Measurements from ENCODE around the gene HLF. TPM values are rescaled to one million over a fixed set of nuclear protein-coding genes. Genes with fewer than 3 reads are reported as not detected.

The HLF gene
- total RNA-seq: 0.51 and 0.65 TPM in 2 replicates
- long read RNA-seq: 0 reads

- Mint-ChIP-seq H3K27me3 (ENCODE audit: unreplicated experiment) (peaks cover 83% of the 10 kb centered on the region), H3K4me3 (ENCODE audit: unreplicated experiment) (peak within 1 kb of the TSS; percentile 73), H3K9me3 (ENCODE audit: unreplicated experiment) (peaks cover 8% of the 10 kb centered on the region), H3K36me3 (ENCODE audit: unreplicated experiment) (peaks cover 2% of the 10 kb centered on the region), H3K27ac (ENCODE audit: unreplicated experiment) (no peak within 1 kb of the TSS), H3K4me1 (ENCODE audit: unreplicated experiment) (peaks cover 9% of the 10 kb centered on the region)
- no peak for TF ChIP-seq CTCF (IDR thresholded peaks at IDR 0.05)
- DNase-seq (ENCODE audit: extremely low spot score, unreplicated experiment): no peak
These were observed at the start of gene HLF for GRCh38 chr17:55264645-55265298. HLF (plus strand) TSS chr17:55264960; CDS start chr17:55265485, 525 bp downstream.

GRCh38 chr17:55215711-55216110, 49.0 kb upstream of the HLF start:
- H3K4me1 Mint-ChIP-seq (ENCODE audit: unreplicated experiment): no peaks in the 10 kb centered on the region
- H3K27me3 Mint-ChIP-seq (ENCODE audit: unreplicated experiment): no peaks in the 10 kb centered on the region
- no peaks in the 10 kb centered on the region for H3K9me3 Mint-ChIP-seq (ENCODE audit: unreplicated experiment)
- no peak for DNase-seq (ENCODE audit: extremely low spot score, unreplicated experiment)
- no peak overlapping the region for H3K27ac Mint-ChIP-seq (ENCODE audit: unreplicated experiment)
- H3K36me3 Mint-ChIP-seq (ENCODE audit: unreplicated experiment): no peaks in the 10 kb centered on the region
- TF ChIP-seq CTCF (IDR thresholded peaks at IDR 0.05): no peak
- H3K4me3 Mint-ChIP-seq (ENCODE audit: unreplicated experiment): no peak overlapping the region

- no peak for DNase-seq (ENCODE audit: extremely low spot score, unreplicated experiment)
- Mint-ChIP-seq H3K27ac (ENCODE audit: unreplicated experiment) (no peak overlapping the region), H3K4me3 (ENCODE audit: unreplicated experiment) (no peak overlapping the region), H3K9me3 (ENCODE audit: unreplicated experiment) (no peaks in the 10 kb centered on the region), H3K27me3 (ENCODE audit: unreplicated experiment) (no peaks in the 10 kb centered on the region), H3K4me1 (ENCODE audit: unreplicated experiment) (no peaks in the 10 kb centered on the region), H3K36me3 (ENCODE audit: unreplicated experiment) (no peaks in the 10 kb centered on the region)
- TF ChIP-seq CTCF (IDR thresholded peaks at IDR 0.05): no peak
These were observed 47.9 kb upstream of the HLF start for GRCh38 chr17:55216888-55217287.

GRCh38 chr17:55219459-55219858, 45.3 kb upstream of the HLF start:
- H3K9me3 Mint-ChIP-seq (ENCODE audit: unreplicated experiment): no peaks in the 10 kb centered on the region

GRCh38 chr17:55219934-55220333, 44.8 kb upstream of the HLF start:
- no peak for TF ChIP-seq CTCF (IDR thresholded peaks at IDR 0.05)
- no peak for DNase-seq (ENCODE audit: extremely low spot score, unreplicated experiment)
- Mint-ChIP-seq H3K4me3 (ENCODE audit: unreplicated experiment) (no peak overlapping the region), H3K4me1 (ENCODE audit: unreplicated experiment) (no peaks in the 10 kb centered on the region), H3K9me3 (ENCODE audit: unreplicated experiment) (no peaks in the 10 kb centered on the region), H3K36me3 (ENCODE audit: unreplicated experiment) (no peaks in the 10 kb centered on the region), H3K27me3 (ENCODE audit: unreplicated experiment) (no peaks in the 10 kb centered on the region), H3K27ac (ENCODE audit: unreplicated experiment) (no peak overlapping the region)

More at GRCh38 chr17:55219459-55219858, 45.3 kb upstream of the HLF start:
- Mint-ChIP-seq H3K27ac (ENCODE audit: unreplicated experiment) (no peak overlapping the region), H3K4me1 (ENCODE audit: unreplicated experiment) (no peaks in the 10 kb centered on the region), H3K27me3 (ENCODE audit: unreplicated experiment) (no peaks in the 10 kb centered on the region), H3K4me3 (ENCODE audit: unreplicated experiment) (no peak overlapping the region), H3K36me3 (ENCODE audit: unreplicated experiment) (no peaks in the 10 kb centered on the region)
- DNase-seq (ENCODE audit: extremely low spot score, unreplicated experiment): no peak
- no peak for TF ChIP-seq CTCF (IDR thresholded peaks at IDR 0.05)

All from osteocyte (in vitro differentiated cells).